GM18499 (cell line): ENCODE measurements around the gene R3HDM4.
"Not testable (repeated sequence)": the region's sequence is repeated elsewhere in the genome, so short reads cannot be mapped to it uniquely, and the experiment has no call there.

Source experiments
- ATAC-seq: cut with Tn5 transposase; IDR thresholded peaks from one replicate; pipeline ENCODE4 v1.9.1; 2021; ENCODE audit warnings: moderate number of reproducible peaks; ENCODE audit not compliant: insufficient read depth, unreplicated experiment

R3HDM4 gene

GRCh38 chr19:878751-879561 is 34.1 kb downstream of the R3HDM4 start:
- not testable (repeated sequence) for ATAC-seq

GRCh38 chr19:877992-878660 is 34.9 kb downstream of the R3HDM4 start:
- not testable (repeated sequence) for ATAC-seq

- ATAC-seq: no peak
Observed at GRCh38 chr19:876780-877314, 36.2 kb downstream of the R3HDM4 start.

DNA sequence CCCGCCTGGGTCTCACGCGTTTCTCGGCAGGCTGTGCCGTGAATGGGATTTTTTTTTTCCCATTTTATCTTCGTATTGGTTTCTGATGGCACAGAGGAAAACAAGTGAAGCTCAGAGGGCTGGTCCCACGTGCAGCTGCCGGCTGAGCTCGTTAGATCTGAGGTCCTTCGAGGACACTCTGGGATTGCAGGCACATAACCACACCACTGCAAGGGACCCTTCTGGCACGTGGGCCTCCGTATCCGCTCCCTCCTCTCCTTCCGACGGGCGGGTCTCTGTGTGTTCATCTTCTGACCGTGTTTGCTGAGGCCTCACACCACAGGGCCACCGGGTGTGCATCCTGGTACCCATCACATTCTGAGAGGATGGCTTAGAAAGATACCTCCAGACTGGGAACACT is 36.9 kb downstream of the R3HDM4 start:
- ATAC-seq: no peak

DNA sequence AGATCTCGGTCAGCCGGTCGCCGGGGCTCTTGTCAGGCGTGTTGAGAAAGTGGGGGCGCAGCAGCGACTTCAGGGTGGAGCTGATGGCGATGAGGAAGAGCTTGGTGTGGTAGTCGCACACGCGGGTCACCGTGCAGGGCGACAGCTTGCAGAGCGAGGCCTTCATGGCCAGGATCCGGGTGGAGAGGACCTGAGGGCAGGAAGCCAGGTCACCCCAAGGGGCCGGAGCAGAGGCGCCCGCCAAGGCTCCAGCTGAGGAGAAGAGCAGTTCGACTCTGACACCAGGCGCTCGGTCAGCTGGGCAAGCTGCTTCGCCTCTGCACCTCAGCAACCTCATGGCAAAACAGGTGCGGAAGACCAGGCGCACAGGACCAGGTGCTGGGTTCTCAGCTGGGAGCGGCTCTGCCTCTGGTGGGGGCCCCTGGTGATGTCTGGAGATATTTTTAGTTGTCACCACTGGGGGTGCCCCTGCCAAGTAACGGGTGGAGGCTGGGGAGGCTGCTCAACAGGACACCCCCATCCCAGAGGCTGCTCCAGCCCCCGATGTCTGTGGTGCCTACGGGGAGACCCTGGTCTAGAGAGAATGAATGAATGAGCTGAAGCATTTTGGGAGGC is 37.6 kb downstream of the R3HDM4 start:
- no peak for ATAC-seq

GRCh38 chr19:873561-874041 is 39.4 kb downstream of the R3HDM4 start:
- no peak for ATAC-seq

DNA sequence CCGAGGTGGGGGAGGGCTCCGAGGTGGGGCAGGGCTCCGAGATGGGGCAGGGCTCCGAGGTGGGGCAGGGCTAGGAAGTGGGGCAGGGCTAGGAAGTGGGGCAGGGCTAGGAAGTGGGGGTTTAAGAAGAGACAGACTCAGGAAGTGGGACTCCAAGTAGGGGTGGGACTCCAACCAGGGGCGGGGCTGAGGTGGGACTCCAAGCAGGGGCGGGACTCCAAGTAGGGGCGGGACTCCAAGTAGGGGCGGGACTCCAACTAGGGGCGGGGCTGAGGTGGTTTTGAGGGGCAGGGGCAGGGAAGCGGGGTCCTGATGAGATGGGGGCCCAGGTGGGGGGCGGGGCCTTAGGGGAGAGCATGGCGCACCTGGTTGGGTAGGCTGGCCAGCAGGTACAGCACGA is 39.9 kb downstream of the R3HDM4 start:
- ATAC-seq: no peak

- no peak for ATAC-seq
Observed at GRCh38 chr19:872266-872951, 40.6 kb downstream of the R3HDM4 start.

- ATAC-seq: no peak
Observed at GRCh38 chr19:871446-872265, 41.4 kb downstream of the R3HDM4 start.

GRCh38 chr19:870963-871401 is 42.0 kb downstream of the R3HDM4 start:
- no peak for ATAC-seq

DNA sequence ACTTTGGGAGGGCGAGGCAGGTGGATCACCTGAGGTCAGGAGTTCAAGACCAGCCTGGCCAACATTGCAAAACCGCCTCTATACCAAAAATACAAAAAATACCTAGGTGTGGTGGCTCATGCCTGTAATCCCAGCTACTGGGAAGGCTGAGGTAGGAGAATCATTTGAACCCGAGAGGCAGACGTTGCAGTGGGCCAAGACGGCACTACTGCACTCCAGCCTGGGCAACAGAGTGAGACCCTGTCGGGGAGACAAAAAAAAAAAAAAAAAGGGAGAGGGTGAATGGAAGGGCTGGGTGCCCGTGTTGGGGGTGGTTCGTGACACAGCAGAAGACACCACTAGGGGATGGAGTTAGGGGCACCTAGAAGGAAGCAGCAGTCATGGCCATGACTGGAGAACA is 42.7 kb downstream of the R3HDM4 start:
- ATAC-seq: no peak

DNA sequence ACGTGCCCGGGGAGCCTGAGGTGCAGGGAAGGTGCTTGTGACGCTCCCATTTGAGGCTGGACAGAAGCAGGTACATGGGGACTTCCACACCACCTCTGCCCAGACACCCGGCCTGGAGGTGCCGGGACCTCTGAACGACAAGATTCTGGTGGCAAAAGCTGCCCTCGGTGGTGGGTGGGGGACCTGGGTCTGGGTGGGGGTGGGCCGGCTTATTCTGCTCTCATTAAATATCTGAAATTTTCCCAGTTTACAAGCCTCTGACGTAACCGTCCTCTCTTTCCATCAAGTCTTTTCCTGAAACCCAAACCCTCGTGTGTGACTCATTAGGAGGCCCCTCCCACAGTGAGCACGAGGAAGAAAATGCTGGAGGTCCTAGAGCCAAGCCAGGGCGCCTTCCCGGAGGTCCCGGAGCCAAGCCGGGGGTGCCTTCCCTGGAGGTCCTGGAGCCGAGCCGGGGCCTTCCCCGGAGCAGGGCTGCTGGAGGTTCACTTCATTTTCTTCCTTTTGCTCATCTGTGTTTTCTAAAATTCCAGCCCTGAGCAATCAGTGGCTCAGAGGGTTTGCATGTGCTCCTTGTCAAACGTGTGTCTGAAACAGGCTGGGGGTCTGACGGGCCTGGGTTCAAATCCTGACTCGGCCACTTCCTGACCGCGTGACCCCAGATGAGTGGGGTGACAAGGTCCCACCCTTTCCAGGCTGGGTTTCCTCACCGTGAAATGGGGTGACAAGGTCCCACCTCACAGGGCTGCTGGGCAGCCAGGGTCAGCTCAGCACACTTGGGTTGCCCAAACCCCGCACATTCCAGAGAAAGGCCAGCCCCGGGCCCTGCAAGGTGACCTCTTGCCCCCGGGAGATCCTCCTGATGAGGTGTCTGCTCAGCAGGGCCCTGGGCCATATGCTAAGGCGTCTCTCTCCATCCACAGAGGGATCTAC is 43.5 kb downstream of the R3HDM4 start:
- no peak for ATAC-seq

DNA sequence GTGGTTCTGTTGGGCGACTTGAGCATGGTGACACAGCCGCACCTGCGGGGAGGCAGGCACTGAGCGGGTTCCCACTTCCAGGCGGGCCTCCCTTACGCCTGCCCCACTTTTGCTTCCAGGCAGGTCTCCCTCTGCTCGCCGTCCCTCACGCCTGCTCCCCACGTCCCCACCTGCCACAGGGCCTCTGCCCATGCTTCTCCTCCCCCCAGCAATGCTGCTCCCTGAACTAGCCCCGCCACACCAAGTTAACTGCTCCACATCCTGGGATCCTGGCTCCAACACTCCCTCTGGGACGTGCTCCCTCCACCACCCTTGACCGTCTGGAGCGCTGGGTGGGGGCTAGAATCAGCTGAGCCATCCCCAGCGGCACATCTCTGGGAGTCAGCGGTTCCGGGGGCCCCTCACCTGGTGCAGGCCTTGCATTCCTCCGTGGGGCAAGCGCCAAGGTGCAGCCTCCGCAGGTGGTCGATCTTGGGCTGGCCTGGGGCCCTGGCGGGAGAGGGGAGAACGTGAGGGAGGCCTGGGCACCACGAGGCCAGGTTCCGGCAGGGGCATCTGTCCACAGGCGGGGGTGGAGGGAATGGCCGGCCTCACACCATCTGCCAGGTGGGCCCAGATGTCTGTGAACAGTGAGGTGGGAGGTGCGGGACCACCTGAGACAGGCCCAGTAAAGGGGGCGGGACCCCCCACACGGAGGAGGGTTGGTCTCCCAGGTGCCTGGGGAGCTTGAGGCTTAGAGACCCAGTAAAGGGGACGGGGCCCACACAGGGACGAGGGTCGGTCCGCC is 44.4 kb downstream of the R3HDM4 start:
- no peak for ATAC-seq

GRCh38 chr19:867855-868457 is 45.1 kb downstream of the R3HDM4 start:
- no peak for ATAC-seq

GRCh38 chr19:867301-867793 is 45.7 kb downstream of the R3HDM4 start:
- no peak for ATAC-seq

- ATAC-seq: no peak
Observed at GRCh38 chr19:866769-867300, 46.2 kb downstream of the R3HDM4 start.

DNA sequence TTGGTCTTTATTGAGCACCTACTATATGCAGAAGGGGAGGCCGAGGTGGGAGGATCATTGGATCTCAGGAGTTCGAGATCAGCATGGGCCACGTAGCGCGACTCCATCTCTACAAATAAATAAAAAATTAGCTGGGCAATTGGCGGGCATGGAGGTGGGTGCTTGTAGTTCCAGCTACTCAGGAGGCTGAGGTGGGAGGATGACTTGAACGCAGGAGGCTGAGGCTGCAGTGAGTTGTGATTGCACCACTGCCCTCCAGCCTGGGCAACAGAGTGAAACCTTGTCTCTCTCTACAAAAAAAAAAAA is 49.8 kb downstream of the R3HDM4 start:
- no peak for ATAC-seq
